ENCODE measurements around the gene CDH16. TPM values are rescaled to one million over a fixed set of nuclear protein-coding genes. Genes with fewer than 3 reads are reported as not detected.

Gene CDH16
- total and polyA plus RNA-seq, 2 of the 13 experiments (the other 11 are each of a cell fraction or from before 2014, with no cell fraction given) = 2.7 to 3.9 TPM

DNA sequence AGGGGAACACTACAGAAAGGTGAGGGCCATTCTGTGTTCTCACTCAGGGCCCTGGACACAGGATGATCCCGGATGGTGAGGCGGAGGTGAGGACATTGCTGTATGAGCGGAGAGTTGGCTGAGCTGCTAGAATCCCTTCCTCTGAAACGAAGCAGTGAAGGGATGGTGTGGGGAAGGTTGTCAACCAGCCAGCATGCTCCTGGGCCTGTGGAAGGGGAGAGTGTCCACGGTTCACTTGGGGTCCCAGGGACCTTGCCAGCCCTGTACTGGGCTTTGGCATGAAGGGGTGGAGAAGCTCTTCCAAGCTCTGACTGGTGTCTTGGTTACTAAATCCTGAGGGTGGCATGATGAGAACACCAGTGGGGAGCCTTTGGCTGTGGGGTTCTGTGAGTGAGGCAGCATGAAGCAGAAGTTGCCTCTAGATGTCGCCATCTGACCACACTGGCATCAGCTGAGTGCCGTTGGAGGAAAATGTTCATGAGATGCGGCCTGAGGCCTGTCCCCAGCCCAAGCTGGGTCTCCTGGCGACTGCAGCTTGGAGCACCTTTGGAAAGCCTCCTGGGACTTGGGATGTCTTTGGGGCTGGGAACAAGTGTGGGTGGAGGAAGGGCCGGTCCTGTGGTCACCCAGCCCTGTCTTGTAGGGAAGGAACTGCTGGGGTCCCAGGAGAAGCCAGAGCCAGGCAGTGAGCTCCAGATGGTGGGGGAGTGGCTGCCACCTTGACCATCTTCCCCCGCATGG, 23.6 kb downstream of the CDH16 start (continued):
- TF ChIP-seq, protein P1, sequence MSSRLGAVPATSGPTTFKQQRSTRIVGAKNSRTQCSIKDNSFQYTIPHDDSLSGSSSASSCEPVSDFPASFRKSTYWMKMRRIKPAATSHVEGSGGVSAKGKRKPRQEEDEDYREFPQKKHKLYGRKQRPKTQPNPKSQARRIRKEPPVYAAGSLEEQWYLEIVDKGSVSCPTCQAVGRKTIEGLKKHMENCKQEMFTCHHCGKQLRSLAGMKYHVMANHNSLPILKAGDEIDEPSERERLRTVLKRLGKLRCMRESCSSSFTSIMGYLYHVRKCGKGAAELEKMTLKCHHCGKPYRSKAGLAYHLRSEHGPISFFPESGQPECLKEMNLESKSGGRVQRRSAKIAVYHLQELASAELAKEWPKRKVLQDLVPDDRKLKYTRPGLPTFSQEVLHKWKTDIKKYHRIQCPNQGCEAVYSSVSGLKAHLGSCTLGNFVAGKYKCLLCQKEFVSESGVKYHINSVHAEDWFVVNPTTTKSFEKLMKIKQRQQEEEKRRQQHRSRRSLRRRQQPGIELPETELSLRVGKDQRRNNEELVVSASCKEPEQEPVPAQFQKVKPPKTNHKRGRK (CRISPR knock-in tag; IDR thresholded peaks at IDR 0.05) = no peak
- TF ChIP-seq ZNF335 (CRISPR knock-in tag; IDR thresholded peaks at IDR 0.05) (0 out of 2 replicates have a peak, but pooled peaks have one; percentile 38), ZNF75D (CRISPR knock-in tag; IDR thresholded peaks at IDR 0.05; ENCODE audit: borderline replicate concordance) (no peak), ETV5 (CRISPR knock-in tag; IDR thresholded peaks at IDR 0.05; ENCODE audit: borderline replicate concordance) (peak; percentile 17; the same call in 1 of the 2 replicates), ZNF17 (CRISPR knock-in tag; IDR thresholded peaks at IDR 0.05) (no peak), SP140L (CRISPR knock-in tag; IDR thresholded peaks at IDR 0.05; ENCODE audit: borderline replicate concordance) (0 out of 2 replicates have a peak, but pooled peaks have one; percentile 48), PPARG (CRISPR knock-in tag; conservative IDR thresholded peaks at IDR 0.05) (no peak), SMAD3 (CRISPR knock-in tag; IDR thresholded peaks at IDR 0.05) (peak; percentile 78; the same call in 1 of the 2 replicates), CAMTA2 (CRISPR knock-in tag; IDR thresholded peaks at IDR 0.05; ENCODE audit: borderline replicate concordance) (no peak), ZBTB42 (CRISPR knock-in tag; IDR thresholded peaks at IDR 0.05) (no peak), GLI4 (CRISPR knock-in tag; IDR thresholded peaks at IDR 0.05; ENCODE audit: borderline replicate concordance) (no peak), CBX1 (IDR thresholded peaks at IDR 0.05; ENCODE audit: low read depth) (peak; percentile 47), FOXO1 (CRISPR knock-in tag; IDR thresholded peaks at IDR 0.05) (peak; percentile 44; the same call in 1 of the 2 replicates), SOX13 (IDR thresholded peaks at IDR 0.05) (no peak), SOX13 (CRISPR knock-in tag; conservative IDR thresholded peaks at IDR 0.05 in 1 of 2, IDR thresholded peaks at IDR 0.05 in 1 of 2) (peak in 1 of 2 experiments; percentile 20; a peak in 1 of 4 replicates), ZNF331 (CRISPR knock-in tag; IDR thresholded peaks at IDR 0.05) (peak; percentile 53; the same call in 1 of the 2 replicates), ZNF292 (CRISPR knock-in tag; IDR thresholded peaks at IDR 0.05; ENCODE audit: borderline replicate concordance, low read depth) (no peak)
- TF ChIP-seq, protein P2, sequence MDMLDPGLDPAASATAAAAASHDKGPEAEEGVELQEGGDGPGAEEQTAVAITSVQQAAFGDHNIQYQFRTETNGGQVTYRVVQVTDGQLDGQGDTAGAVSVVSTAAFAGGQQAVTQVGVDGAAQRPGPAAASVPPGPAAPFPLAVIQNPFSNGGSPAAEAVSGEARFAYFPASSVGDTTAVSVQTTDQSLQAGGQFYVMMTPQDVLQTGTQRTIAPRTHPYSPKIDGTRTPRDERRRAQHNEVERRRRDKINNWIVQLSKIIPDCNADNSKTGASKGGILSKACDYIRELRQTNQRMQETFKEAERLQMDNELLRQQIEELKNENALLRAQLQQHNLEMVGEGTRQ (IDR thresholded peaks at IDR 0.05; ENCODE audit: low read depth, low read length) = no peak
- TF ChIP-seq, protein P2 (CRISPR knock-in tag; IDR thresholded peaks at IDR 0.05; ENCODE audit: borderline replicate concordance) = no peak
- TF ChIP-seq, protein P3, sequence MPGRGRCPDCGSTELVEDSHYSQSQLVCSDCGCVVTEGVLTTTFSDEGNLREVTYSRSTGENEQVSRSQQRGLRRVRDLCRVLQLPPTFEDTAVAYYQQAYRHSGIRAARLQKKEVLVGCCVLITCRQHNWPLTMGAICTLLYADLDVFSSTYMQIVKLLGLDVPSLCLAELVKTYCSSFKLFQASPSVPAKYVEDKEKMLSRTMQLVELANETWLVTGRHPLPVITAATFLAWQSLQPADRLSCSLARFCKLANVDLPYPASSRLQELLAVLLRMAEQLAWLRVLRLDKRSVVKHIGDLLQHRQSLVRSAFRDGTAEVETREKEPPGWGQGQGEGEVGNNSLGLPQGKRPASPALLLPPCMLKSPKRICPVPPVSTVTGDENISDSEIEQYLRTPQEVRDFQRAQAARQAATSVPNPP (CRISPR knock-in tag; IDR thresholded peaks at IDR 0.05) = no peak
- TF ChIP-seq, protein P4, sequence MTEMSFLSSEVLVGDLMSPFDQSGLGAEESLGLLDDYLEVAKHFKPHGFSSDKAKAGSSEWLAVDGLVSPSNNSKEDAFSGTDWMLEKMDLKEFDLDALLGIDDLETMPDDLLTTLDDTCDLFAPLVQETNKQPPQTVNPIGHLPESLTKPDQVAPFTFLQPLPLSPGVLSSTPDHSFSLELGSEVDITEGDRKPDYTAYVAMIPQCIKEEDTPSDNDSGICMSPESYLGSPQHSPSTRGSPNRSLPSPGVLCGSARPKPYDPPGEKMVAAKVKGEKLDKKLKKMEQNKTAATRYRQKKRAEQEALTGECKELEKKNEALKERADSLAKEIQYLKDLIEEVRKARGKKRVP (CRISPR knock-in tag; IDR thresholded peaks at IDR 0.05) = no peak
- TF ChIP-seq, protein P5, sequence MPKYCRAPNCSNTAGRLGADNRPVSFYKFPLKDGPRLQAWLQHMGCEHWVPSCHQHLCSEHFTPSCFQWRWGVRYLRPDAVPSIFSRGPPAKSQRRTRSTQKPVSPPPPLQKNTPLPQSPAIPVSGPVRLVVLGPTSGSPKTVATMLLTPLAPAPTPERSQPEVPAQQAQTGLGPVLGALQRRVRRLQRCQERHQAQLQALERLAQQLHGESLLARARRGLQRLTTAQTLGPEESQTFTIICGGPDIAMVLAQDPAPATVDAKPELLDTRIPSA (CRISPR knock-in tag; IDR thresholded peaks at IDR 0.05; ENCODE audit: borderline replicate concordance) = no peak

All from HepG2 (cell line).